Measurements from ENCODE around the gene IGSF9B. TPM values are rescaled to one million over a fixed set of nuclear protein-coding genes. Genes with fewer than 3 reads are reported as not detected.

IGSF9B gene
- total and polyA plus RNA-seq, 9 of the 15 experiments (the other 6 are each of a cell fraction or from before 2014, with no cell fraction given): 0.09 TPM; not detected in 8

- TF ChIP-seq KDM2B (CRISPR knock-in tag; IDR thresholded peaks at IDR 0.05) (no peak), ZNF146 (CRISPR knock-in tag; IDR thresholded peaks at IDR 0.05; ENCODE audit: unreplicated experiment) (no peak), SAP30 (IDR thresholded peaks at IDR 0.05; ENCODE audit: borderline replicate concordance, insufficient read depth, low read depth, low read length, poor library complexity, severe bottlenecking) (no peak)
Measured at GRCh38 chr11:133999355-133999754, 42.6 kb upstream of the IGSF9B start (continued).

GRCh38 chr11:133997554-133997953 lies 40.8 kb upstream of the IGSF9B start:
- Histone ChIP-seq H4K20me1 (replicated peaks; ENCODE audit: control insufficient read depth, insufficient read depth, low read length) (no peaks in the 10 kb centered on the region), H3K4me1 (replicated peaks in 1 of 2; ENCODE audit: control insufficient read depth in 2 of 2, insufficient read depth in 2 of 2, low read length in 2 of 2) (no peaks in the 10 kb centered on the region; a peak in 1 of 5 replicates), H3K36me3 (ENCODE audit: control insufficient read depth, insufficient read depth, low read length) (no peaks in the 10 kb centered on the region), H3K4me2 (ENCODE audit: insufficient read depth, low read length) (no peak overlapping the region), H3K27ac (ENCODE audit: extremely low read depth, low read depth, low read length) (no peak overlapping the region), H3K4me3 (no peak overlapping the region), H3K9me1 (ENCODE audit: control insufficient read depth, insufficient read depth, low read length) (no peaks in the 10 kb centered on the region), H3K79me2 (ENCODE audit: control insufficient read depth, insufficient read depth, low read length) (no peaks in the 10 kb centered on the region), H3K9ac (ENCODE audit: insufficient read depth in 1 of 2, low read depth in 2 of 2, low read length in 2 of 2) (no peak overlapping the region), H3K9me3 (replicated peaks; ENCODE audit: control insufficient read depth, insufficient read depth, low read depth, low read length) (no peaks in the 10 kb centered on the region), H2AFZ (ENCODE audit: low read depth, low read length) (no peak overlapping the region), H3K27me3 (ENCODE audit: control insufficient read depth in 2 of 2, insufficient read depth in 2 of 2, low read length in 2 of 2) (peaks cover 0 to 31% of the 10 kb centered on the region in 2 experiments; a peak in 2 of 5 replicates)
- in situ Hi-C loops (cut with MboI): no loop called here
- DNase-seq (ENCODE audit: extremely low read depth in 1 of 4, low spot score in 3 of 4) (no peak), ATAC-seq (no peak), FAIRE-seq (no peak)
- ChIA-PET CTCF (ENCODE audit: low intra/inter-chr PET ratio) (no interaction called here), POLR2A (no interaction called here)
- 0% methylated on average over 5 of the region's 5 CpGs for WGBS (ENCODE audit: insufficient coverage, low coverage, missing lambda C conversion rate)
- TF ChIP-seq MYBL2 (IDR thresholded peaks at IDR 0.05; ENCODE audit: low read depth): no peak
- TF ChIP-seq MYBL2 (CRISPR knock-in tag; IDR thresholded peaks at IDR 0.05; ENCODE audit: borderline replicate concordance): no peak
- no peak for TF ChIP-seq DACH1 (IDR thresholded peaks at IDR 0.05; ENCODE audit: partially characterized antibody)
- TF ChIP-seq, protein P1, sequence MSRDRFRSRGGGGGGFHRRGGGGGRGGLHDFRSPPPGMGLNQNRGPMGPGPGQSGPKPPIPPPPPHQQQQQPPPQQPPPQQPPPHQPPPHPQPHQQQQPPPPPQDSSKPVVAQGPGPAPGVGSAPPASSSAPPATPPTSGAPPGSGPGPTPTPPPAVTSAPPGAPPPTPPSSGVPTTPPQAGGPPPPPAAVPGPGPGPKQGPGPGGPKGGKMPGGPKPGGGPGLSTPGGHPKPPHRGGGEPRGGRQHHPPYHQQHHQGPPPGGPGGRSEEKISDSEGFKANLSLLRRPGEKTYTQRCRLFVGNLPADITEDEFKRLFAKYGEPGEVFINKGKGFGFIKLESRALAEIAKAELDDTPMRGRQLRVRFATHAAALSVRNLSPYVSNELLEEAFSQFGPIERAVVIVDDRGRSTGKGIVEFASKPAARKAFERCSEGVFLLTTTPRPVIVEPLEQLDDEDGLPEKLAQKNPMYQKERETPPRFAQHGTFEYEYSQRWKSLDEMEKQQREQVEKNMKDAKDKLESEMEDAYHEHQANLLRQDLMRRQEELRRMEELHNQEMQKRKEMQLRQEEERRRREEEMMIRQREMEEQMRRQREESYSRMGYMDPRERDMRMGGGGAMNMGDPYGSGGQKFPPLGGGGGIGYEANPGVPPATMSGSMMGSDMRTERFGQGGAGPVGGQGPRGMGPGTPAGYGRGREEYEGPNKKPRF (IDR thresholded peaks at IDR 0.05; ENCODE audit: low read depth, low read length): no peak
- no peak for TF ChIP-seq HNRNPUL1 (IDR thresholded peaks at IDR 0.05; ENCODE audit: low read length)
- TF ChIP-seq JUNB (CRISPR knock-in tag; conservative IDR thresholded peaks at IDR 0.05): no peak
- TF ChIP-seq XRCC3 (IDR thresholded peaks at IDR 0.05): no peak
- no TSS peak for BruUV-seq (replicated peaks)
- intact Hi-C loops (cut with micrococcal nuclease): no loop called here
